GM10847 (cell line): Measurements from ENCODE around the gene EIF4G3.

ENCODE experiments used
- POLR2A ChIP-seq: IDR thresholded peaks from 2 replicates; pipeline ENCODE4 v1.6.1; 2011; ENCODE audit not compliant: insufficient read length; ENCODE audit errors: extremely low read depth

EIF4G3 gene

GRCh38 chr1:21060523-21060922 lies 116.2 kb downstream of the EIF4G3 start:
- no peak for TF ChIP-seq POLR2A

GRCh38 chr1:21059021-21059420 lies 117.7 kb downstream of the EIF4G3 start:
- TF ChIP-seq POLR2A, result no peak

GRCh38 chr1:21058035-21058793 lies 118.5 kb downstream of the EIF4G3 start:
- TF ChIP-seq POLR2A, result no peak

GRCh38 chr1:21052034-21052433 lies 124.7 kb downstream of the EIF4G3 start:
- TF ChIP-seq POLR2A, result no peak

- TF ChIP-seq POLR2A, result no peak
Observed at GRCh38 chr1:21051177-21051825, 125.4 kb downstream of the EIF4G3 start.

GRCh38 chr1:21050031-21050430 lies 126.7 kb downstream of the EIF4G3 start:
- TF ChIP-seq POLR2A, result no peak

GRCh38 chr1:21048462-21048861 lies 128.2 kb downstream of the EIF4G3 start:
- no peak for TF ChIP-seq POLR2A

GRCh38 chr1:21046132-21046531 lies 130.6 kb downstream of the EIF4G3 start:
- TF ChIP-seq POLR2A, result no peak

GRCh38 chr1:21045351-21045750 lies 131.3 kb downstream of the EIF4G3 start:
- no peak for TF ChIP-seq POLR2A

GRCh38 chr1:21042929-21043605 lies 133.6 kb downstream of the EIF4G3 start:
- TF ChIP-seq POLR2A, result no peak

GRCh38 chr1:21041541-21041940 lies 135.2 kb downstream of the EIF4G3 start:
- TF ChIP-seq POLR2A, result no peak

- no peak for TF ChIP-seq POLR2A
Observed at GRCh38 chr1:21037091-21037490, 139.6 kb downstream of the EIF4G3 start.

GRCh38 chr1:21035794-21036193 lies 140.9 kb downstream of the EIF4G3 start:
- TF ChIP-seq POLR2A, result no peak

GRCh38 chr1:21034725-21035628 lies 141.7 kb downstream of the EIF4G3 start:
- no peak for TF ChIP-seq POLR2A

GRCh38 chr1:21032741-21033140 lies 144.0 kb downstream of the EIF4G3 start:
- no peak for TF ChIP-seq POLR2A

- TF ChIP-seq POLR2A, result no peak
Observed at GRCh38 chr1:21030181-21030580, 146.5 kb downstream of the EIF4G3 start.
